Measurements from ENCODE around the gene AK8.

AK8 gene

DNA sequence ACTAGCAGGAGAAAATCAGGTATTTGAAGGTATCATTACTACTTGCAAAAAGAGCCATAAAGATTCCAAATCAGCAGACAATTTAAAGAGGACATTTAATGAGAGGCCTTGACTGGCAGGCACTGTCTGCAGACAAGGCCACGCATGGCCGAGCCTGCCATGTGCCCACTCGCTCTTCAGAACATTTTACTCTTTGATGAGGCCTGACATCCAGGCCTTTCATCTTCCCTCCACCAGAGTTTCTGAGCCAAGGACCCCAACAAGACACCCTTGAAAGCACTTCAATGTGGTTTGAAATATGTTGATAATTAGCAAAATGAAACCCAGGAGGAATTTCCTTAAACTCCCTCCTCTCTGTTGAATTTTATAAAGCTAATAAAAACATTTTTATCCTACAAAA is 16.4 kb downstream of the AK8 start:
- DNase-seq (ENCODE audit: insufficient read length, low spot score) = no peak
- no peak for FAIRE-seq

DNA sequence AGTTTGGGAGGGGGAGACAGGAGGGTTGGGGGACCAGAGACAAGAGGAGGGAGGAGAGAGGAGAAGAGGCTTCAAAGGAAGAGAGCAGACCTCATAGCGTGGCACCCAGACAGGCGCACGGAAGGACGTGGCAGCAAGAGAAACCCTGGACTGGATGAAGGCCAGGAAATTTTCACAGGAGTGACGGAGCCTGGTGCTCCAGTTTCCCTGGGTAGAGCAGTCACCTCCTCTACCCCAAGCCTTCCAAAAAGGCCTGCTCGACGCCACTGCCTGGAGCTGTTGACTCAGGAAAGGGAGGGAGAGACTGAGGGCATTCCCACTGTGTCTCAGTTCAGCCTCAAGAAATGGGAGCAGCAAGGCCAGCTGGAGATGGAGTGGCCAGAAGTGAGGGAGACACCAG is 19.3 kb downstream of the AK8 start:
- FAIRE-seq (no peak), DNase-seq (ENCODE audit: insufficient read length, low spot score) (no peak)

DNA sequence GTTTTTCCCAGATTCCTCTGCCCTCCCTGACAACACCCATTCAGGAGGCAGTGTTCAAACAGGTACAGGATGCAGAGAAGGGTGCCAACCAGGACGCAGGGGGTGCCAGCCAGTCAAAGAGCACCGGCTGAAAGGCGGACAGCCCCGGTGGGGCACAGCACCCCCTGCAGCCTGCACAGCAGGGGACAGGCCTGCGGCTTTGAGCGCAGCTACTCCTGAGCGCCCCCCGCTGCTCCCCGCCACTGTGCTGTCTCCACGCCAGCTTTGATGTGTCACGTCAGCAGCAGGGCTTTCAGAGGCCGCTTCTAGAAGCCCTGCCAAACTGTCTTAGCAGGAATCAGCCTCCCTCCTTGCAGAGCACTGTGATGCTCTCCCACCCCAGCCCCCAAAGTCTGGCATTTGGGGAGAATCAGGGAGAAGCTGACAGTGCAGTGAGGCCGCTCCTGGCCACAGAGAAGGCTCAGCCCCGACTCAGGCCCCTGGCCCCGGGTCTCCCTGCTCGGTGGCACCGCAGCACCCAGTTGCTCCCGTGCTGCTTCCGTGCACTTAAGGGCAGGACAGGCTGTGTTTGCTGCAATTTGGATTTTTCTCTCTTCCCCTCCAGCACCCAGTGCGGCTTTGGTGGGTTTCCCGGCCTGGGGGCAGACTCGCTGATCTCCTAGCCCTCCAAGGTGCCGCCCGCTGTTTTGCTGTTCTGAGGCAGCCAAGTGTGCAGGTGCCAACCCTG is 20.3 kb downstream of the AK8 start:
- DNase-seq (ENCODE audit: insufficient read length, low spot score) (no peak), FAIRE-seq (no peak)

DNA sequence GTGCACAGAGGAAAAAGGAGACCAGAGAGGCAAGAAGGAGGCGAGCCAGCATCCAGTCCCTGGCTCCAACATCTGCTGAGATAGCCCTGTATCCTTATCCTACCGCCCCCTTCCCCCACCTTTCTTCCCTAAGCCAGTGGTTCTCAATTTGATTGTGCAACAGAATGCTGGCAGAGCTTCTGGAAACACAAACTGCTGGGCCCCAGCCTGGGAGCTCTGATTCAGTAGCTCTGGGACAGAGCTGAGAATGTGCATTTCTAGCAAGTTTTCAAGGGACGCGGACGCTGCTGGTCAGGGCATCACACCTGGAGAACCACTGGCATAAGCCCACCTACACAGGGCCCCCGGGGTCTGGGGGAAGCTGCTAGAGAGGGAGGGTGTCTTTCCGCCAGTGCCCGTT is 21.1 kb downstream of the AK8 start:
- no peak for DNase-seq (ENCODE audit: insufficient read length, low spot score)
- FAIRE-seq = no peak

DNA sequence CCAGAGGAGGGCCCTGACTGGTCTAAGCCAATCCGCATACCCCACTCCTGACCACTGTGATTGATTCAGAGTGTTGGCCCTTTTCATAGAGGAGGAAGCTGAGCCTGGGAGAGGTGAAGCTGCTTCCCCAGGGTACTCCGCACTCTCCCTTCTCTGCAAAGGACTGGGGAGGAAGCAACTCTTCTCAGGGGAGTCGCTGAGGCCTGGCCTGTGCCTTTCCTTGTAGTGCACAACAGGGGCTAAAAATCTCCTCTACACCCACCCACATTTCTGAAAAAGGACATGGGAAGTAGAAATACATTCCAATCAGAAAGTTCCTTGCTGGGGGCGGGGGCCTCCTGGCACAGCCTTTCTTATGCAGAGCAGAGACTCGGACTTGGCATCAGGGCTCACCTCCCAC is 22.2 kb downstream of the AK8 start:
- FAIRE-seq (no peak), DNase-seq (ENCODE audit: insufficient read length, low spot score) (no peak)

DNA sequence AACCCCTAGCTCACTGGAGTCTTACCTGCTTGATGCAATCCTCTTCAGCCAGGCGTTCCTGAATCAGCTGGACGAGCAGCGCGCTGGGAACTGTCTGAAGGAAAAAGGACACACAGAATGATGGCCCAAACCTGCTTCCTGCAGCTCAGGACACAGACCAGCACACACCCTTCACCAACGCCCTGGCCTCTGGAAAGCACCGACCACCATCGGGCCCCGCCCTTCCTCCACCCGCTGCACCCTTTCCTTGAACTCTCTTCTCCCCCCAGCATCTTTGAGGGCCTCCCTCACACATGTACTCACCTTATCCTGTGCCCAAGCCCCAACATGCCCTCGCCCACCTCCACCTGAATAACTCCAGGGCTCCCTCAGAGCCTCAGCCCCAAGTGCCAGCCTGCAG is 23.3 kb downstream of the AK8 start:
- no peak for FAIRE-seq

DNA sequence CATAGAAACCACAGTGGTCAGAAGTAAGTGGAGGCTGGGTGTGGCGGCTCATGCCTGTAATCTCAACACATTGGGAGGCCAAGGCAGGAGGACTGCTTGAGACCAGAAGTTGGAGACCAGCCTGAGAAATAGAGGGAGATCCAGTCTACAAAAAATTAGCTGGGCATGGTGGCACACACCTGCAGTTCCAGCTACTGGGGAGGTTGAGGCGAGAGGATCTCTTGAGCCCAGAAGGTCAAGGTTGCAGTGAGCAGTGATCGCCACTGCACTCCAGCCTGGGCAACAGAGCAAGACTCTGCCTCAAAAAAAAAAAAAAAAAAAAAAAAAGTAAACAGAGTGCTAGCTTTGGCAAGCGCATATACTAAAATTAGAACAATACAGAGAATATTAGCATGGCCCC is 24.6 kb downstream of the AK8 start:
- FAIRE-seq = no peak

More for the DNA sequence above, 23.3 kb downstream of the AK8 start:
- no peak for DNase-seq (ENCODE audit: insufficient read length, low spot score)

DNA sequence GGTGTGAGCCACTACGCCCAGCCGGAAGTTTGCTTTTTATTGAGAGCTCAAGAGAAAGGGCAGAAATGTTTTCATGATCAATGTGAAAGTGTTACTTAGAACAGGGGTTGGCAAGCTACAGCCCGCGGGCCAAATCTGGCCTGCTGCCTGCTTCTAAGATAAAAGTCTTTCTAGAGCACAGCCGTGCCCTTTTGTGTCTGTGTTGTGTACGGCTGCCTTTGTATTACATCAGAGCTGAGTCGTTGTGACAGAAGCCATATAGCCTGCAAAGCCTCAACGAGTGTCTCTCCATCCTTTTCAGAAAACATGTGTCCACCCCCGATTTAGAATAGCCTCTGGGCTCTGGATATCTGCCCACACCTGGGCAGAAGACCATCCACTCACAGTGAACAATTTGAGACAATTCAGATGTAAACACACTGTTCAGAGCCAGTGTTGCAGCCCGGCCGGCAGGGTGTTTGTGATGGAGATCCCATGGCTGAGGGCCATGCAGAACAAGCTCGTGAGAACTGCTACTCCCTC is 28.8 kb downstream of the AK8 start:
- FAIRE-seq (no peak), DNase-seq (ENCODE audit: insufficient read length, low spot score) (no peak)

More for the DNA sequence above, 24.6 kb downstream of the AK8 start:
- no peak for DNase-seq (ENCODE audit: insufficient read length, low spot score)

DNA sequence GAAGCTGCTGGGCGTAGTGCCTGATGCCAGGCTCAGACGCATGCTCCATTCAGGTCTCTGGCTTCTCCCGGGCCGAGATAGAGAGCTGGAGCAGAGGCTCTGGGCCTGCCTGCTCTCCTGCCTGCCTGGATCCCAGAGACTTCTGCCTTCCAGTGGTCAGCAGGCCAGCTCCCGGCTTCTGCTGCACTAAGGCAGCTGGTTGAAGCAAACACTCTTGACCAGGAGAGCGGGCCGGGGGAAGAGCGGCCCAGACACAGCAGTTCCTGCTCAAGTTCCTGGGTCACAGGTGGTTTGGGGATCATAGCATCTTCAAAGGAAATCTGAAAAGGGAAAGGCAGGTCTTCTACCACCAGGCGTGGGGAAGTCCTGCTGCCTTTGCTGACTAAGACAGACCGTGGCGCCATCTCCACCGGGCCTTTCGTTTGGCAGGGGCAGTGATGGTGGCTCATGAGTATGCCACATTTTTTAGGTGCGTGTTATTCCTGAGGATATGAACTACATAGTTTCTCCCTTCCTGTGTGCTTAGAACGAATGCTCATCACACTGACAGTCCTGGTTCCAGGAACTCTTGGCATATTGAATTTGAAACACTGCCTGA is 31.1 kb downstream of the AK8 start:
- no peak for DNase-seq (ENCODE audit: insufficient read length, low spot score)
- FAIRE-seq = no peak

DNA sequence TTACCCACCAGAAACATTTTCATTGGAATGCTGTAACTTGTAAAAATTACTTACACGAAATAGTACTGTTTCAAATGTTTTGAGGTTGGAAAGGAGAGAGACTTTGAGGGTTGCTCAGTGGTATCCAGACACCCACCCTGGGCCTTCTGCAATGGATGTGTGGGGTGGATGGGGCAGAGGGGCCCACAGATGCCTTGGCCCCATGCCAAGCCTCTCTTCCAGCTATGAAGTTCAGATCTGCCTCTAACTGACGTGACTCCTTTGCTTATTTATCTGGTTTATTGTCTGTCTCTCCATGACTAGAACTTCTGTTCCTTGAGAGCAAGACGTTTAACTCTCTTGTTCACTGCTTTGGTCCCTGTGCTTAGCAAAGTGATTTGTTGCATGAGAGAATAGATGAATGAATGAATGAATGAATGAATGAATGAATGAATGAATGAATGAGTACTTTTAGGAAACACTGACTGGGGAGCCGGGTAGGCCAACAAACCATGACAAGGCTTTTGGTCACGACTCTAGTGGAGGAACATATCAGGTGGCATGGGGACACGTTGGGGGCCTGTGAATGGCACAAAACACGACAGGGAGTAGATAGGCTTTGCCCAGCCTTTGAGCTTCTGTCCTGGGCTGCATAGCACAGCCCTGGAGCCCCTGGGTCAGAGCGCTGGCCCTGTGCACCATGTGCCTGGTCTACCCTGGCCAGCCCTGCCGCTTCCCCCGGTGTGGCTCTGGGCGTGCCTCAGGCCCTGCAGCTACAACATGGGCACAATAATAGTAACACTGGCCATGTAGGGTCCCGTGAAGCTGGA is 31.8 kb downstream of the AK8 start:
- FAIRE-seq = no peak

DNA sequence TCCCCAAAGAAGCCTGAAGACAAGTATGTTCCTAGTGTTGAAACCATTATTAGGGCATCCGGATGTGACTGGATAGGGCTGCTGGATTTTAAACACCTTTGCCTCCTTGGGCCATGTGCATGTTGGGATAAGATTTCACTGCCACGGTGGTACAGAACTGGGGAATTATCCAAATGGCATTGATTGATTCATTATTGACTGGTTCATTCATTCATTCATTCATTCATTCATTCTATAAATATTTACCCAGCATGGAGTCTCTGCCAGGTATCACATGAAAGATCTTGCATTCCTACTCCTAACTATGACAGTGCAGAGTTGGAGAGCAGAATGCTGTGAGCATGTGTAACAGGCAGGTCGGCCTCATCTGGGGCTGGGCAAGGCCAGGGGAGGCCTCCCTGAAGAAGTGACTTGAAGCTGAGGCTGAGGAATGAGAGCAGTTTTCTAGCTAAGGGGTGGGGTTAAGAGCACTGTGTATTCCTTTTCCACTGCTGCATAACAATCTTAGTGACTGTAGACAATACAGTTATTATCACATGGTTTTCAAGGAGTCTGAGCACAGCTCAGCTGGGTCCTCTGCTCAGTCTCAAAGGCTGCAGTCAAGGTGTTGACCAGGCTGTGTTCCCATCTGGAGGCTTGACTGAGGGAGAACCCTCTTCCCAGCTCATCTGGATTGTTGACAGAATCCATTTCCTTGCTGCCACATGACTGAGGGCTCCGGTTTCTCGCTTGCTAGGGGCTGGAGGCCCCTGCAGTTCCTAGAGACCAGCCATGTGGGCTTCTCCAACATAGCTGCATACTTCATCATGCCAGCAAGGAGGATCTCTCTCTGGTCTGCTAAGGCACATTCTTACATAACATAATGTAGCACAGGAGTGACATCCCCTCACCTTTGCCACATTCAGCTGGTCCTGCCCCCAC is 35.7 kb downstream of the AK8 start:
- DNase-seq (ENCODE audit: insufficient read length, low spot score) = no peak
- no peak for FAIRE-seq

More for the DNA sequence above, 31.8 kb downstream of the AK8 start:
- no peak for DNase-seq (ENCODE audit: insufficient read length, low spot score)

DNA sequence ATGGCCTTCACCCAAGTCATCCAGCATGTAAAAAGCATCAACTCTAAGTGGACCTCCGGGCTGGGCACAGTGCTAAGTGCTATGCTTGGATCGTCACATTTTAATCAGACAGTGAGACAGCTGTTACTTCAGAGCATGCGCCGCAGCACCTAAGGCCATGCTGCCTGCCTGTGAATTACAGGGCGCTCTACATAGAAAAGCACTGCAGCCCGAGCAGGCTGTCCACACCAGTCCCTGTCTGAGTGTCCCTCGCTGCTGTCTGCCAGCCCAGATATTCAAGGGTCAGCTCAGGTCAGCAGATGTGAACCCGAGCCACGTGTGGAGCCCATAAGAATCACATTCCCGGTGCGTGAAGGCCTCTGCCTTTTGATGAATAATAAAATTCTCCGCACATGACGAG is 37.1 kb downstream of the AK8 start:
- FAIRE-seq (no peak), DNase-seq (ENCODE audit: insufficient read length, low spot score) (no peak)

DNA sequence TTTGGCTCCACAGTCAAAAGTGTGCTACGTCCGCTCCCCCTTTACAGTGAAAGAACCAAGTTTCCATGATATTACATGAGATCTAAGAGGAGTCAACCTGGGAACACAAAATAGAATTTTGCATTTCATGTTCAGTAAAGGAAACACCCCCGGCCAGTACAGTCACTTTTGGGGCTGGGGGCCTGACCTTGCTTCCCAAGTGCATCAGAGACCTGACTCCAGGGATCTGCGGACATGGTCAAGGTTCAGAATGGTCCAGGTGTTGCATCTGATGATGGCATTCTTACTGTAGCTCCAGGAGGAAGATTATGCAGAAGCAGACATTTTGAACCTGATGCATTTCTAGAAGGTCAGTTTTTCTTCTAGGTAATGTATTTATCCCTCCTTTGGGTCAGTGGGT is 39.8 kb downstream of the AK8 start:
- DNase-seq (ENCODE audit: insufficient read length, low spot score) = no peak
- no peak for FAIRE-seq

DNA sequence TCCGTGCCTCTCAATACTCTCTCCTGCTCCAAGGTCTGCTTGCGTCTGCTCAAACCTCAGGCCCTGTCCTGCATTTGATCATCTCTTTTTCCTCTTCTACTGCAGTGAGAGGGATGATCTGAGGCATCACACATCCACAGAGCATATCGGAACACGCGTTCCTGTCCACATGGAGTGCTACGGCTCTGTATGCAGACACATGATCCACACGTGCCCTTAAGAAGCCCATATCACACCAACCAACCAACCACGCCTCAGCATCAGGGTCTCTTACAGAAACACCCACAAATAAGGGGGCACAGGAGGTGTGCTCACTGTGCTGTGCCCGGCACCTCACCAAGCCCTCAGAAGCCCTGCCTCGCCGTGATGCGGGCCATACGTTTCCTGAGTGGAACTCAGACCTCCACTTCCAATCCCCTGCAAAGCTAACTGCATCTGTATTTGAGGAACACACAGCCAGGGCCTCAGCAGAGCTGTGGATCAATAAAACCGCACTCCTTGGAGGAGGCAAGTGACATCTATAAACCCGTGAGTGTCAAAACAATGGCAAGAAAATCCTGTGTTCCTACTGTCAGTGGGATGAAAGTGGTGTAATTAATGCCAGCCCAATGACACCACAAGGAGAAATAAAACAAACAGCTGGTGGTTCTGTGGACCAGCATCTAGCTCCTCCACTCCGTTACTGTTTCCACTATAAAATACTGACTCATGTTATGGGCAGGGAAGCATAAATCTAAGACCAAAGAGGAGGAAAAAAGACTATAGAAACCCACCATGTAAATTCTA is 40.4 kb downstream of the AK8 start:
- no peak for FAIRE-seq
- DNase-seq (ENCODE audit: insufficient read length, low spot score) = no peak

DNA sequence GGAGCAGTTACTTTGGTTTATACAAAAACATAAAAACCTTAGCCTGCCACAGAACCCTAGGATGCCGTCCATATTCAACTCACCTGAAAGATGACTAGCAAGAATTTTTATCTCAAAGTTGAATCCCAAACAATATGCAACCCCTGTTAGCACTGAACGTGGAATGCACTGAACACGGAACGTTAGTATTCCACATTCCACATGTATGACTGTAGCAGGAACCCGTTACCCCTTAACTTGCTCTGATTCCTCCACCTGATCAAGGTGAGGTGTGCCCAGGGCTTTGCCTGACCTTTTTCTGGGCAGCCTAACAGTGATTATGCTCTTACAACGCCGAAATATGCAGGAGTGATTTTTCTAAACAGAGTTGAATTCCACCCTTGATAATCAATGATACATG is 43.7 kb downstream of the AK8 start:
- FAIRE-seq (no peak), DNase-seq (ENCODE audit: insufficient read length, low spot score) (no peak)

DNA sequence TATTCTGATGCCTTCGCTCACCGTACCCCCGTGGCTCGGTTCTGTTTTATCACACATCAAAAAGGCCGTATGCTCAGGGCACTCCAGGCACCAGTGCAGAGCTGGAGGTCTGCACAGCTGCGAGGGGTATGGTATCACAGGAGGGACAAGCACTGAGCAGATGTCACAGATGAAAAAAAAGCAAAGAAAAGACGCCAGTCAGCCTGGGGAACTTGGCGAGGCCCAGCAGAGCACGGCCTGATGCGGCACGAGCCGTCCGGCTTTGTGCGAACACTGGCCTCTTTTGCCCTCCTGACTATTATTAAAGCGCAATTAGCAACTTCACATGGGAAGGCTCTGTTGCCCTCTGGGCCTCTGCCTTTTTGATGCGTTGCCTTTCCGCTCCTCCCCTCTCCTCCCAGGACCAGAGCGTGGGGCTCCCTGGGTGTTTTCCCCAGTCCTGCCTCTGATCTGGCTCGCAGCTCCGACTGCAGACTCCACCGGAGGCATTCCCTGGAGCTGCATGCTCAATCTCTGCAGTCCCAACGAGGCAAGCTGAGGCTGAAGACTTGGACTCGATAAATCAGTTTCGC is 44.4 kb downstream of the AK8 start:
- DNase-seq (ENCODE audit: insufficient read length, low spot score) (no peak), FAIRE-seq (no peak)

DNA sequence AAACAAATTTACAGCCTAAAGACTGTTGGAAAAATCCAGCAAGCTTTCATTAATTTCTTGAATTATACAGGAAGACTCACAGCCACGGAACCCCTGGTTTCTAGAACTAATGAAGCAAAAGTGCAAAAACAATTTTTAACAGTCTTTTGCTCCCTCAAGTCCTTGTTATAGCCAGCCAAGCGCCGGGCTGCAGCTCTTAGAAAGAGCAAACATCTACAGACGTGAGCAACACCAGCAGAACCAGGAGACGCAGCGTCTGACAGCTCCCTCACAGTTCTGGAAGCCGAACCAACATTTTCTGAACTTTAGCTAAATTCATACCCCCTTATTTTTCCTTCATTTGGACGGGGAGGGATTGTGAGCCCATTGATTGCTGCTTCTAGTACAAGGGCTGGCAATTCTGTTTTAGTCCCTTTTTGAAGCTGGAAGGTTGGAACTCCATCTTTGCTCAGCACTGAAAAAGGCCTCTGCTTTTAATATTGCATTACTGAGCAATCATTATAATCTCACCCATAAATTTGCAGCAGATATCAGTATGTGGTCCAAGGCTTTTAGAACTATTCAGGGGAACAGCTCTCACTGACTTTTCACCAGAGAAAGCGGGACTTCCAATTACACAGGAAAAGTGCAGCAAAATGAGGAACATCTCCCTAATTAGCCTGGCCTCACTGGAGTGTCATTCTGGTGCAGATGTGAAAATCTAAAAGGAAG is 45.8 kb downstream of the AK8 start:
- DNase-seq (ENCODE audit: insufficient read length, low spot score) (no peak), FAIRE-seq (no peak)

DNA sequence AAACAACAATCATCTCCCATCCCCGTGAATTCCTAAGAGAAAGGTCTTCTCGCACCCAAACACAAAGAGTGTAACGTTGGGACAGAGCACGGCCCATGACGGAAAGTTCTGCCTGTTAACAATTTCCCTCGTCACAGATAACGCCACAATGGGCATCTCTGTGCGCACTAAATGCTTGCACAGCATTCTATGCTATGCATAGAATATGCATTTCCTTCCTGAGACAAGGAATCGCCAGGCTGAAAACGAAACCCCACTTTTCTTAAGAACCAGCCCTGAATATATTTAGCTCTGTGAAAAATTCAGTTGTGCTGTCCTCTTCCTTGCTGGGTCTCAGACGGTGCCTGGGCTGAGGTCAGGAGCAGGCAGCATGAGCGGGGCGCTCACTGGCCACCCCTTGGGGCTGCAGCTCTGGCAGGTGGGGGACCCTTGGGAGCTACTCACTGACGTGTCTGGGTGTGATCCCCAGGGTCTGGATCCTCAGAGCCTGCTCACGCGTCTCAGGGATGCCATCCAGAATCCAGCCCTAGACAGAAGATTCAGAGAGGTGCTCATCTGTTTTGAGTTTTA is 49.8 kb downstream of the AK8 start:
- DNase-seq (ENCODE audit: insufficient read length, low spot score) = no peak
- no peak for FAIRE-seq

DNA sequence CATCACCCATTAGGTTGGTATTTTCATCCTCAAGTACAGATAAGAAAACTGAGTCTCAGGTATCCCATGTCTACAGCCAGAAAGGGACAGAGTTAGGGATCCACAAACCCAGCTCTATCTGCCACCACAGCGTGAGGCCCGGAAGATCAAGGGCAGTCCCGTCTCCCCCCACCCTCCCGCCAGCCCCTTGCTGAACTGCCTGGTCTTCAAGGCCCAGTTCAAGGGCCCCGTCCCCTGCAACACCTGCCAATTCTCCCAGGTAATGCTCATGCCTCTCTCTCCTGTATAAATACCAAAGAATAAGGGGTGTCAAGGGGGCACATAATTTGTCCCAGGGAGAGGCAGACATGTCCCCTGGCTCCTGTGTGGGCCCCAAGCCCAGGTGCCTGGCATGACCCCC is 50.7 kb downstream of the AK8 start:
- no peak for FAIRE-seq
- DNase-seq (ENCODE audit: insufficient read length, low spot score) = no peak

Measured in HTR-8/SVneo (cell line).